Common myeloid progenitor, CD34-positive (primary cell): ENCODE data around the gene MBD5.

ENCODE experiments used
- CTCF ChIA-PET: fragments of 350-600 bp; sonication (Branson Sonifier 250); formaldehyde crosslinking; loops from one replicate; lab custom pipeline; 2021; ENCODE audit warnings: antibody characterized with exemption; lab: Charles Lee
- POLR2A ChIA-PET: fragments of 350-600 bp; sonication (Branson Sonifier 250); formaldehyde crosslinking; loops from one replicate; lab custom pipeline; 2021; ENCODE audit warnings: antibody characterized with exemption; lab: Charles Lee
- DNase-seq, 3 donors: peaks; one replicate each; pipeline versions ENCODE4 v3.0.0 to v3.0.0-alpha.2; 2013
- H3K27ac ChIP-seq, 2 experiments: 1 replicate in 1 of 2; 2 replicates in 1 of 2; pipeline ENCODE4 v1.7.0; 2013; ENCODE audit warnings: inconsistent platforms in 2 of 2, low read length in 2 of 2, mild to moderate bottlenecking in 2 of 2, low read depth in 1 of 2, moderate library complexity in 1 of 2; ENCODE audit not compliant: severe bottlenecking in 2 of 2, insufficient read depth in 1 of 2, poor library complexity in 1 of 2
- H3K27me3 ChIP-seq, 5 experiments: replicated peaks in 2 of 5; 1 replicate in 3 of 5; 2 replicates in 2 of 5; pipeline versions ENCODE4 v1.6.1 to v1.7.0; 2013; ENCODE audit warnings: low read length in 4 of 5, mild to moderate bottlenecking in 2 of 5, moderate library complexity in 2 of 5, inconsistent platforms in 1 of 5; ENCODE audit not compliant: insufficient read depth in 5 of 5, control insufficient read depth in 4 of 5
- H3K36me3 ChIP-seq, 4 experiments: 1 replicate in 2 of 4; 2 replicates in 2 of 4; pipeline versions ENCODE4 v1.6.1 to v1.7.0; 2013; ENCODE audit warnings: low read length in 3 of 4, control low read depth in 1 of 4, mild to moderate bottlenecking in 1 of 4; ENCODE audit not compliant: control insufficient read depth in 4 of 4, insufficient read depth in 4 of 4
- H3K4me1 ChIP-seq, 4 experiments: 1 replicate in 3 of 4; 2 replicates in 1 of 4; pipeline versions ENCODE4 v1.6.1 to v1.7.1; 2013; ENCODE audit warnings: low read length in 3 of 4, mild to moderate bottlenecking in 3 of 4, control low read depth in 1 of 4, inconsistent platforms in 1 of 4, moderate library complexity in 1 of 4; ENCODE audit not compliant: control insufficient read depth in 4 of 4, insufficient read depth in 4 of 4; ENCODE audit errors: control extremely low read depth in 1 of 4
- H3K4me3 ChIP-seq, 7 experiments: 1 replicate in 4 of 7; 2 replicates in 3 of 7; pipeline versions ENCODE4 v1.5.1 to v1.7.0; 2013; ENCODE audit warnings: mild to moderate bottlenecking in 7 of 7, low read length in 6 of 7, moderate library complexity in 6 of 7, inconsistent platforms in 2 of 7, low read depth in 2 of 7, control low read depth in 1 of 7; ENCODE audit not compliant: insufficient read depth in 4 of 7, control insufficient read depth in 1 of 7; ENCODE audit errors: extremely low read depth in 1 of 7
- H3K9me3 ChIP-seq, 5 experiments: 1 replicate in 4 of 5; 2 replicates in 1 of 5; pipeline versions ENCODE4 v1.6.1 to v1.7.1; 2013; ENCODE audit warnings: low read length in 4 of 5, mild to moderate bottlenecking in 2 of 5, inconsistent platforms in 1 of 5, low read depth in 1 of 5, moderate library complexity in 1 of 5; ENCODE audit not compliant: control insufficient read depth in 4 of 5, insufficient read depth in 2 of 5; ENCODE audit errors: control extremely low read depth in 1 of 5
- WGBS: methylation state at CpG from one replicate; pipeline ENCODE4 v1.1.5; 2013; ENCODE audit not compliant: insufficient coverage; 5-methylcytosine and 5-hydroxymethylcytosine counted together

Gene MBD5

GRCh38 chr2:148130581-148130980 lies 109.7 kb downstream of the MBD5 start:
- H3K9me3 ChIP-seq: no peaks in the 10 kb centered on the region
- H3K4me3 ChIP-seq: no peak overlapping the region
- H3K27me3 ChIP-seq: no peaks in the 10 kb centered on the region
- DNase-seq: peak in 1 of 3 donors; percentile 0
- WGBS: 100% methylated on average over 2 of the region's 3 CpGs
- CTCF ChIA-PET: interaction anchor here (0.6 kb wide), 1 partner anchor 89 kb away, joined by 3 read pairs; no protein-coding TSS in a partner anchor
- POLR2A ChIA-PET: no interaction called here
- H3K27ac ChIP-seq: no peak overlapping the region
- H3K36me3 ChIP-seq: no peaks in the 10 kb centered on the region
- no peaks in the 10 kb centered on the region for H3K4me1 ChIP-seq

- H3K36me3 ChIP-seq: no peaks in the 10 kb centered on the region
- H3K4me3 ChIP-seq: no peak overlapping the region
- H3K27me3 ChIP-seq: no peaks in the 10 kb centered on the region
- H3K9me3 ChIP-seq: no peaks in the 10 kb centered on the region
- no peak for DNase-seq
- no peak overlapping the region for H3K27ac ChIP-seq
- H3K4me1 ChIP-seq: no peaks in the 10 kb centered on the region
- CTCF ChIA-PET: no interaction called here
- WGBS: no CpG with 5 or more reads among the region's 1 CpG
- POLR2A ChIA-PET: no interaction called here
Measured at GRCh38 chr2:148132412-148132811, 111.5 kb downstream of the MBD5 start.

DNA sequence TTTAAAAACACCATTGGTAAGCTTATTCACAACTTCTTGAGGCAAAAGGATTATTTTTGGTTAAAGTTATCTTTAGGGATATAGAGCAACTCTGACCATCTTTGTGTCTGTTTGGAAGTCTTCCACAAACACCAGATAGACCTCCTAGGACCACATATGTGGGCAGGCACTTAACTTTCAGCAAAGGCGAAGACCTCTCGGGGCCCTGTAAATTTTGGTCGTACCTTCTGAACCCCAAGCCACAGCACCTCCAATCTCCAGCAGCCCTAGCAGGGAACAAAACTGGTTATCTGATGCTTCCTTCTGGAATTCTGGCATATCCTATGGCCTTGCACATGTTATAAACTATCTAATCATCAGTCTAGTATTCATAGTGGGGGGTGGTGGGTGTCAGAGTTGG lies 114.8 kb downstream of the MBD5 start:
- WGBS: 93% methylated on average over 3 of the region's 3 CpGs
- CTCF ChIA-PET: no interaction called here
- Histone ChIP-seq H3K9me3 (no peaks in the 10 kb centered on the region), H3K4me1 (no peaks in the 10 kb centered on the region), H3K27me3 (no peaks in the 10 kb centered on the region), H3K36me3 (no peaks in the 10 kb centered on the region), H3K27ac (no peak overlapping the region), H3K4me3 (no peak overlapping the region)
- POLR2A ChIA-PET: no interaction called here
- no peak for DNase-seq

GRCh38 chr2:148136441-148136840 lies 115.5 kb downstream of the MBD5 start:
- Histone ChIP-seq H3K27me3 (no peaks in the 10 kb centered on the region), H3K4me1 (no peaks in the 10 kb centered on the region), H3K36me3 (peaks cover 0 to 2% (median 0%) of the 10 kb centered on the region in 4 experiments), H3K27ac (no peak overlapping the region), H3K4me3 (no peak overlapping the region), H3K9me3 (no peaks in the 10 kb centered on the region)
- DNase-seq: no peak
- POLR2A ChIA-PET: no interaction called here
- CTCF ChIA-PET: interaction anchor here (0.6 kb wide), 2 partner anchors 29 to 40 kb away, joined by 3 read pairs; no protein-coding TSS in a partner anchor
- no CpG with 5 or more reads among the region's 1 CpG for WGBS

DNA sequence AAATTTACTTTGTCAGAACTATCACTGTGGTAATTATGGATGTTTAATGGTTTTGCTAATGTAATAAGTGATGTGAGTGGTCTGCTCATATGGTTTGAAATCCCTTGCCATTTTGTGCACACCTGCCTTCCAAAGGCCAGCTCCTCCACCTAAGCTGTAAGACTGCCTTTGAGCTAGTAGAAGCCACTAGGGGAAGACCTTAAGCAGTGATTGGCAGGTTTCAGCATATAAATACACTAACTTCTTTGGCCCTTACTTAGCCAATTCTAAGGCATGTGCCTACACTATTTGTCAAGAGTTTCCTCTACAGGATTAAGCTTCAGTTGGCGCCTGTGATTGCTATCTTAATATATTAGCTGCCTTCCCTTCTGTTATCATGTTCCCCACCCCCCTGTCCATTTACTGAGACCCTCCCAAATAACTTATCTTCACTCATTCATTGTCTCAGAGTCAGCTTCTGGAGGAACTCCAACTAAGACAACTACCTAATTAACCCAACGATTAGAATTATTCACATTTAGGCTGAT lies 141.1 kb downstream of the MBD5 start:
- peaks cover 0 to 3% (median under 1%) of the 10 kb centered on the region in 4 experiments for H3K36me3 ChIP-seq
- H3K4me1 ChIP-seq: no peaks in the 10 kb centered on the region
- no peak for DNase-seq
- no peaks in the 10 kb centered on the region for H3K27me3 ChIP-seq
- no peak overlapping the region for H3K27ac ChIP-seq
- H3K9me3 ChIP-seq: no peaks in the 10 kb centered on the region
- POLR2A ChIA-PET: no interaction called here
- H3K4me3 ChIP-seq: no peak overlapping the region
- WGBS: 71% methylated on average over 1 of the region's 2 CpGs
- CTCF ChIA-PET: no interaction called here

DNA sequence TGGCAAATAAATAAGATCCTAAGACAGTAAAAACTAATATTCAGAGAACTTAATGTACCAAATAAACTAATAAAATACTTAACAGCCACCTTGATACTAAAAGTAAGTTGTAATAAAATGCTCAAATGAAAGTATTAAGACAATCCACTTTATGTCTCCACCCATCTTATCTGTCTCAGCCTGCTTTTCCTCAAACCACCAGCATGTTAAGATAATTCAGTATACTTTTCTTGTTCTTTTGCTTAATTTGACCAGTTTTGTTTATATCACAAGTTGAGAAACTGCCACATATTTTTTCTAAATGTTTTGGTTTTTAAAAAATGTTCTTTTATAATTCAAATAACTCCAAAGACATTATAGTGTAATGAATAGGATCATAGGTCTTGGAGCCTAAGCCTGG lies 142.0 kb downstream of the MBD5 start:
- Histone ChIP-seq H3K4me1 (no peaks in the 10 kb centered on the region), H3K36me3 (peaks cover 0 to 3% (median under 1%) of the 10 kb centered on the region in 4 experiments), H3K27ac (peak overlapping the region in 1 of 2 experiments; percentile 19), H3K9me3 (no peaks in the 10 kb centered on the region), H3K4me3 (no peak overlapping the region), H3K27me3 (no peaks in the 10 kb centered on the region)
- ChIA-PET POLR2A (no interaction called here), CTCF (interaction anchor here (0.9 kb wide), 1 partner anchor 173 kb away, joined by 3 read pairs; no protein-coding TSS in a partner anchor)
- DNase-seq: peak; percentile 22 to 70 (median 41)

DNA sequence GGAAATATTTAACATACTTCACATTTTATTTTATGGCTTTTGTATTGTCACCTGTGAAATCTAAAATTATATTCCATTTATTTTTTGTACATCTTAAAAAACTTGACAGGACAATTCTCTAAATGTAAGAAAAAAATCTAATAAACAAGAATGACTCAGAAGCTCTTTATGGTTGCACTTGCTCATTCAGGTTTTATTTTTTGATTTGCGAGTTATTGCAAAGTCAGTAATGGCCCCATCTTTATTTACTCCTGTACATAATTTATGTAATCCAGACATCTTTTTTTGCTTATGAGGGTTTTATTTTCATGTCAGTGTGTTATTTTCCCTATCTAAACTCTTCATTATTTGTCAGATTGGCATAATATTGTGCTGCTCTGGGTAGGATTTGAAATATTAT lies 145.1 kb downstream of the MBD5 start:
- ChIA-PET POLR2A (no interaction called here), CTCF (no interaction called here)
- H3K4me1 ChIP-seq: no peaks in the 10 kb centered on the region
- no peaks in the 10 kb centered on the region for H3K9me3 ChIP-seq
- no peak overlapping the region for H3K4me3 ChIP-seq
- no CpG with 5 or more reads among the region's 1 CpG for WGBS
- DNase-seq: no peak
- no peaks in the 10 kb centered on the region for H3K36me3 ChIP-seq
- H3K27me3 ChIP-seq: no peaks in the 10 kb centered on the region
- no peak overlapping the region for H3K27ac ChIP-seq
